H7 (cell line): ENCODE data around the gene KLRC4. TPM values are rescaled to one million over a fixed set of nuclear protein-coding genes. Genes with fewer than 3 reads are reported as not detected.
"Not testable (repeated sequence)": the region's sequence is repeated elsewhere in the genome, so short reads cannot be mapped to it uniquely, and the experiment has no call there.

Experiments used
- DNase-seq: peaks from one replicate; pipeline ENCODE4 v3.0.0; 2012
- H3K27me3 ChIP-seq: 2 replicates; pipeline ENCODE4 v1.6.0; 2011; ENCODE audit warnings: mild to moderate bottlenecking, low read length; ENCODE audit not compliant: control insufficient read depth, insufficient read depth
- H3K36me3 ChIP-seq: replicated peaks from 2 replicates; pipeline ENCODE4 v1.5.1; 2011; ENCODE audit warnings: low read length; ENCODE audit not compliant: control insufficient read depth, insufficient read depth
- H3K4me3 ChIP-seq: 2 replicates; pipeline ENCODE4 v1.5.1; 2011; ENCODE audit warnings: low read depth, mild to moderate bottlenecking, control low read depth, low read length, moderate library complexity; ENCODE audit not compliant: insufficient read depth
- total RNA-seq: library from RNA; depleted of rRNA; stranded (reverse); fragments of >200 nt; shearing (Covaris generic); gene quantifications from 2 replicates; pipeline ENCODE4 v1.2.3, GENCODE V29; 2014

Gene KLRC4
- total RNA-seq, 1 experiment from 2014 or later: not detected

- H3K27me3 ChIP-seq: no peaks in the 10 kb centered on the region
- H3K36me3 ChIP-seq: no peaks in the 10 kb centered on the region
- no peak within 1 kb of the TSS for H3K4me3 ChIP-seq
- DNase-seq: no peak
These were observed 19.7 kb downstream of the KLRC4 start, which contains the start of gene KLRK1 for GRCh38 chr12:10389904-10390303. Gene KLRK1, minus strand, starts transcription at chr12:10390041. Its CDS starts 1,231 bp downstream, at chr12:10388810.

- Histone ChIP-seq H3K27me3 (no peaks in the 10 kb centered on the region), H3K36me3 (no peaks in the 10 kb centered on the region), H3K4me3 (no peak overlapping the region)
- no peak for DNase-seq
These were observed 20.7 kb downstream of the KLRC4 start for GRCh38 chr12:10388624-10389413.

GRCh38 chr12:10387498-10387897 lies 22.1 kb downstream of the KLRC4 start:
- not testable (repeated sequence) for H3K36me3 ChIP-seq, DNase-seq, H3K4me3 ChIP-seq, H3K27me3 ChIP-seq

- no peak for DNase-seq
- H3K36me3 ChIP-seq: no peaks in the 10 kb centered on the region
These were observed 22.7 kb downstream of the KLRC4 start for GRCh38 chr12:10386857-10387256.

GRCh38 chr12:10385166-10385613 lies 24.4 kb downstream of the KLRC4 start:
- Histone ChIP-seq H3K4me3 (no peak overlapping the region), H3K27me3 (no peaks in the 10 kb centered on the region), H3K36me3 (no peaks in the 10 kb centered on the region)
- no peak for DNase-seq

More at GRCh38 chr12:10386857-10387256, 22.7 kb downstream of the KLRC4 start:
- Histone ChIP-seq H3K4me3 (no peak overlapping the region), H3K27me3 (no peaks in the 10 kb centered on the region)

- H3K4me3 ChIP-seq: no peak overlapping the region
- no peaks in the 10 kb centered on the region for H3K36me3 ChIP-seq
- DNase-seq: no peak
- H3K27me3 ChIP-seq: no peaks in the 10 kb centered on the region
These were observed 25.4 kb downstream of the KLRC4 start for GRCh38 chr12:10384191-10384590.

GRCh38 chr12:10381928-10382628 lies 27.5 kb downstream of the KLRC4 start:
- H3K27me3 ChIP-seq: no peaks in the 10 kb centered on the region
- H3K4me3 ChIP-seq: no peak overlapping the region
- no peak for DNase-seq
- no peaks in the 10 kb centered on the region for H3K36me3 ChIP-seq

GRCh38 chr12:10378737-10379136 lies 30.8 kb downstream of the KLRC4 start:
- not testable (repeated sequence) for H3K27me3 ChIP-seq, H3K36me3 ChIP-seq, H3K4me3 ChIP-seq, DNase-seq

GRCh38 chr12:10374624-10375018 lies 34.9 kb downstream of the KLRC4 start:
- H3K4me3 ChIP-seq: no peak overlapping the region
- no peaks in the 10 kb centered on the region for H3K36me3 ChIP-seq
- DNase-seq: no peak

GRCh38 chr12:10372559-10372958 lies 37.0 kb downstream of the KLRC4 start:
- DNase-seq: no peak
- Histone ChIP-seq H3K4me3 (no peak overlapping the region), H3K27me3 (no peaks in the 10 kb centered on the region), H3K36me3 (no peaks in the 10 kb centered on the region; the same call in 1 of the 2 replicates)

More at GRCh38 chr12:10374624-10375018, 34.9 kb downstream of the KLRC4 start:
- no peaks in the 10 kb centered on the region for H3K27me3 ChIP-seq

- not testable (repeated sequence) for H3K27me3 ChIP-seq, H3K36me3 ChIP-seq, H3K4me3 ChIP-seq, DNase-seq
These were observed 37.5 kb downstream of the KLRC4 start for GRCh38 chr12:10371893-10372535.

GRCh38 chr12:10369557-10370415 lies 39.8 kb downstream of the KLRC4 start:
- DNase-seq: no peak
- Histone ChIP-seq H3K4me3 (no peak overlapping the region), H3K27me3 (no peaks in the 10 kb centered on the region), H3K36me3 (no peaks in the 10 kb centered on the region; the same call in 1 of the 2 replicates)

GRCh38 chr12:10368206-10369171 lies 41.1 kb downstream of the KLRC4 start:
- H3K4me3 ChIP-seq: no peak overlapping the region
- no peaks in the 10 kb centered on the region for H3K27me3 ChIP-seq
- H3K36me3 ChIP-seq: no peaks in the 10 kb centered on the region; the same call in 1 of the 2 replicates
- no peak for DNase-seq
